HepG2 (cell line): ENCODE measurements around the gene CFAP45. TPM values are rescaled to one million over a fixed set of nuclear protein-coding genes. Genes with fewer than 3 reads are reported as not detected.

Source experiments
- ATAC-seq: fragments of 200-7000 bp; cut with Tn5 transposase; 3 replicates; pipeline ENCODE4 v1.9.1; 2020; ENCODE audit warnings: mild to moderate bottlenecking, moderate library complexity
- BruUV-seq: library from RNA; stranded (reverse); fragments of 400-500 nt; replicated peaks from 2 replicates; lab custom pipeline; 2021; lab: Mats Ljungman, UMichigan
- CTCF ChIA-PET: fragments of 300-600 bp; formaldehyde crosslinking; extraction: SDS; loops from one replicate; lab custom pipeline; 2021; ENCODE audit warnings: low total read pairs, inconsistent platforms, low intra/inter-chr PET ratio; lab: Yijun Ruan, JAX
- POLR2A ChIA-PET: fragments of 350-600 bp; sonication (Branson Sonifier 250); formaldehyde crosslinking; loops from one replicate; lab custom pipeline; 2020; ENCODE audit warnings: antibody characterized with exemption, inconsistent platforms; lab: Yijun Ruan, JAX
- DNase-seq: peaks from one replicate; pipeline ENCODE4 v3.0.0-alpha.2; 2015; ENCODE audit warnings: low spot score
- FAIRE-seq: peaks from 3 replicates; lab custom pipeline; 2011; peaks lifted over from hg19 to GRCh38; lab: Jason Lieb, UNC
- H2AFZ ChIP-seq: one replicate; pipeline ENCODE4 v1.6.1; 2011; ENCODE audit warnings: low read length, inconsistent platforms
- H3K27ac ChIP-seq: fragments of 300-600 bp; 3 replicates; pipeline ENCODE4 v1.8.0; 2011; ENCODE audit warnings: mixed run types, mild to moderate bottlenecking, mixed read lengths, low read length, inconsistent platforms; ENCODE audit not compliant: insufficient read depth; ENCODE audit errors: extremely low read length
- H3K27me3 ChIP-seq, 2 experiments: fragments of 200-600 bp in 1 of 2; 2 replicates in 1 of 2; 3 replicates in 1 of 2; pipeline versions ENCODE4 v1.6.0 to v1.8.0; 2011; ENCODE audit warnings: low read length in 2 of 2, mild to moderate bottlenecking in 2 of 2, moderate library complexity in 2 of 2, inconsistent platforms in 1 of 2; ENCODE audit not compliant: insufficient read depth in 2 of 2, control insufficient read depth in 1 of 2
- H3K36me3 ChIP-seq, 2 experiments: fragments of 200-600 bp in 1 of 2; replicated peaks in 1 of 2; 2 replicates in 1 of 2; 3 replicates in 1 of 2; pipeline versions ENCODE4 v1.5.1 to v1.8.0; 2011; ENCODE audit warnings: low read length in 2 of 2, inconsistent platforms in 1 of 2; ENCODE audit not compliant: insufficient read depth in 2 of 2, control insufficient read depth in 1 of 2
- H3K4me1 ChIP-seq: 2 replicates; pipeline ENCODE4 v1.5.1; 2012; ENCODE audit warnings: low read length, inconsistent platforms; ENCODE audit not compliant: insufficient read depth
- H3K4me2 ChIP-seq: 2 replicates; pipeline ENCODE4 v1.6.0; 2011; ENCODE audit warnings: low read depth, low read length, inconsistent platforms
- H3K4me3 ChIP-seq, 3 experiments: fragments of 200-600 bp in 1 of 3; sonication (generic), shearing (Covaris generic) in 1 of 3; replicated peaks in 1 of 3; 2 replicates each; pipeline ENCODE4 v1.5.1; 2011 to 2016; ENCODE audit warnings: low read length in 3 of 3, inconsistent platforms in 2 of 3, low read depth in 2 of 3, mild to moderate bottlenecking in 2 of 3, control low read depth in 1 of 3, mixed read lengths in 1 of 3; ENCODE audit not compliant: insufficient read depth in 1 of 3
- H3K79me2 ChIP-seq: one replicate; pipeline ENCODE4 v1.6.1; 2011; ENCODE audit warnings: low read length, inconsistent platforms; ENCODE audit not compliant: insufficient read depth
- H3K9ac ChIP-seq: 2 replicates; pipeline ENCODE4 v1.6.0; 2011; ENCODE audit warnings: mild to moderate bottlenecking, low read depth, low read length, inconsistent platforms; ENCODE audit not compliant: insufficient read depth
- H3K9me3 ChIP-seq: 2 replicates; pipeline ENCODE4 v1.5.1; 2012; ENCODE audit warnings: mild to moderate bottlenecking, low read length
- H4K20me1 ChIP-seq: 2 replicates; pipeline ENCODE4 v1.6.0; 2011; ENCODE audit warnings: inconsistent platforms, mild to moderate bottlenecking, low read length, moderate library complexity; ENCODE audit not compliant: insufficient read depth
- KAT7 ChIP-seq: IDR thresholded peaks from 2 replicates; pipeline ENCODE4 v1.6.1; 2018; ENCODE audit warnings: borderline replicate concordance, missing compliant biosample characterization
- KDM3A ChIP-seq: IDR thresholded peaks from 2 replicates; pipeline ENCODE4 v1.6.1; 2018; ENCODE audit warnings: low read depth, missing compliant biosample characterization
- KLF11 ChIP-seq: IDR thresholded peaks from 2 replicates; pipeline ENCODE4 v1.6.1; 2016; ENCODE audit warnings: missing compliant biosample characterization
- MATR3 ChIP-seq: sonication (generic); formaldehyde crosslinking; IDR thresholded peaks from 2 replicates; pipeline ENCODE4 v1.4.0; 2020; ENCODE audit warnings: missing genetic modification reagents
- MED13 ChIP-seq: sonication (generic); formaldehyde crosslinking; IDR thresholded peaks from 2 replicates; pipeline ENCODE4 v1.5.0; 2020; ENCODE audit warnings: missing genetic modification reagents
- NR2F2 ChIP-seq: IDR thresholded peaks from 2 replicates; pipeline ENCODE4 v1.6.1; 2012; ENCODE audit warnings: low read depth, inconsistent platforms, borderline replicate concordance
- RBAK ChIP-seq: sonication (generic); formaldehyde crosslinking; IDR thresholded peaks from 2 replicates; pipeline ENCODE4 v1.5.1; 2020; ENCODE audit warnings: mild to moderate bottlenecking, missing genetic modification reagents
- RFX3 ChIP-seq: IDR thresholded peaks from 2 replicates; pipeline ENCODE4 v1.6.1; 2016; ENCODE audit warnings: missing biosample characterization, missing genetic modification reagents
- ZNF382 ChIP-seq: sonication (generic); formaldehyde crosslinking; IDR thresholded peaks from 2 replicates; pipeline ENCODE4 v1.5.0; 2020; ENCODE audit warnings: missing genetic modification reagents, mild to moderate bottlenecking, borderline replicate concordance
- WGBS: methylation state at CpG from one replicate; pipeline ENCODE4 v1.1.6; 2017; ENCODE audit warnings: low lambda C conversion rate; 5-methylcytosine and 5-hydroxymethylcytosine counted together
- in situ Hi-C: cut with HindIII; loops from 2 replicates; pipeline ENCODE4 v1.10.0; 2017; ENCODE audit warnings: low pct_unique_long_range_greater_than_20kb; ENCODE audit not compliant: extremely low pct_ligation_motif_present
- intact Hi-C: fragments of 100-400 bp; cut with micrococcal nuclease; formaldehyde crosslinking; loops from one replicate; pipeline ENCODE4 v1.10.0; 2022; ENCODE audit not compliant: unreplicated experiment
- polyA plus RNA-seq, 8 experiments: library from polyadenylated mRNA; depleted of rRNA in 3 of 8; stranded (reverse) in 7 of 8; unstranded in 1 of 8; fragments of >200 nt; fragmentation: Illumina TruSeq in 4 of 8; extraction: Trizol in 4 of 8; gene quantifications; 2 replicates each; pipeline versions ENCODE4 v1.2.1 to v1.2.3, GENCODE V29; 2011 to 2016; ENCODE audit warnings: low read depth in 4 of 8, missing spikeins in 1 of 8, mixed read lengths in 1 of 8; ENCODE audit not compliant: insufficient read depth in 1 of 8
- total RNA-seq, 5 experiments: library from RNA; depleted of rRNA; stranded (reverse); fragments of >200 nt; fragmentation: Illumina TruSeq; extraction: Trizol; gene quantifications; 2 replicates each; pipeline ENCODE4 v1.2.3, GENCODE V29; 2016; ENCODE audit warnings: low read depth in 1 of 5

CFAP45 gene
- total and polyA plus RNA-seq, 2 of the 13 experiments (the other 11 are each of a cell fraction or from before 2014, with no cell fraction given) = not detected

GRCh38 chr1:159917533-159918351, 17.8 kb upstream of the CFAP45 start:
- H3K27me3 ChIP-seq = no peaks in the 10 kb centered on the region
- no peak overlapping the region for H3K4me3 ChIP-seq
- H3K9me3 ChIP-seq = no peaks in the 10 kb centered on the region
- ATAC-seq (no peak), FAIRE-seq (no peak), DNase-seq (no peak)
- CTCF ChIA-PET = no interaction called here
- no peak overlapping the region for H3K4me2 ChIP-seq
- no TSS peak for BruUV-seq
- no peaks in the 10 kb centered on the region for H4K20me1 ChIP-seq
- no peak overlapping the region for H3K27ac ChIP-seq
- H3K4me1 ChIP-seq = peaks cover 8% of the 10 kb centered on the region
- no peak overlapping the region for H2AFZ ChIP-seq
- H3K36me3 ChIP-seq = no peaks in the 10 kb centered on the region
- POLR2A ChIA-PET = no interaction called here
- intact Hi-C loops = no loop called here
- H3K79me2 ChIP-seq = no peaks in the 10 kb centered on the region
- TF ChIP-seq KLF11 (CRISPR knock-in tag) (no peak), KDM3A (no peak), RBAK (CRISPR knock-in tag) (no peak), MED13 (no peak), ZNF382 (CRISPR knock-in tag) (no peak), RFX3 (no peak), NR2F2 (no peak), KAT7 (CRISPR knock-in tag) (no peak), MATR3 (CRISPR knock-in tag) (no peak)
- 52% methylated on average over 5 of the region's 5 CpGs for WGBS
- no peak overlapping the region for H3K9ac ChIP-seq
- in situ Hi-C loops = no loop called here
